T-helper 9 cell (primary cell): ENCODE data around the gene LMO4.
A peak's percentile ranks its signal among the peaks of the same experiment; 100 is the strongest.

Experiments
- DNase-seq: peaks from one replicate; pipeline ENCODE4 v3.0.0-alpha.2; 2020
- total RNA-seq, 2 donors: gene quantifications; one replicate each; lab custom pipeline; 2026; lab: John Stamatoyannopoulos, UW

Gene LMO4
- total RNA-seq = 20.3 to 41.4 reads per million in 2 donors

GRCh38 chr1:87328272-87329050, at the start of gene LMO4:
TSS of gene LMO4 (plus strand) at chr1:87328880. CDS start at chr1:87332016, 3,136 bp downstream.
- peak; percentile 73 for DNase-seq

- no peak for DNase-seq
Measured at GRCh38 chr1:87279536-87279875, 49.2 kb upstream of the LMO4 start.

GRCh38 chr1:87279966-87280535, 48.6 kb upstream of the LMO4 start:
- DNase-seq = no peak

- DNase-seq = no peak
Measured at GRCh38 chr1:87284456-87285240, 44.0 kb upstream of the LMO4 start.

GRCh38 chr1:87291107-87291506, 37.6 kb upstream of the LMO4 start:
- DNase-seq = no peak

DNA sequence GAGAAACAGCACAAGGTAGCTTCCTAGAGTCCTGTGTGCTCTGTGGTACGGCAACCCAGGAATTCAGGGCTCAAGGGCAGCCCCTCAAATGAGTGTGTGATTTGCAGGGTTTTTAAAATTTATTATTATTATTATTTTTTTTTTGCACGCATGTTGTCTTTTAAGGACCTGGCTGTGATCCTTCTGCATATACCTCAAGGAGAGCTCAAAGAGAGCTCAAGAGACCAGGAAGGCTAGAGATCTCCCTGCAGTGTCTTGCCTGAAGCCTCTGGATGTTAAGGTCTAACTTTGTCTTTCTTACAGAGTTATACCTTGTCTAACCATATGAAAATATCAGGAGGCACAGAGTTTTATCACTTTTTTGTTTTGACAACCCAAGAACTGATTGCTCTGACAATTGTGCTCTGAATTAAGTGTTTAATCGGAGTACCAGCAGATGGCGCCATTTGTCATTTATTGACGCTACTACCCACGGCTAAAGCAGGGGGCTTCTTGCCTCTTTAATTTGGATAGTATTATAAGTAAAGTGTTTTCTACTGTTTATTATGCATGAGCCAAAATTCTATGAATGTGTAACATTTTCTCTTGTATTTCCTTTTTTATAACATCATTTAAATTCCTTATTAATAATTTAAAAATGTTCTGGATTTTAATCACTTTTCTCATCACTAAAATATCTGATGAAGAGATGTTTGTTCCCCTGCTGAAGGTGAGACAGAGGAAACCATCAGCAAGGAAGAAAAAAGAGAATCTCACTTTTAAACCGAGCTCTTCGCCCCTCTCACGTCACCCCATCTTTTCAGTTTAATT, 35.8 kb upstream of the LMO4 start:
- DNase-seq = peak; percentile 58

- DNase-seq = no peak
Measured at GRCh38 chr1:87294633-87295032, 34.0 kb upstream of the LMO4 start.

- DNase-seq = no peak
Measured at GRCh38 chr1:87295445-87296110, 33.1 kb upstream of the LMO4 start.

- no peak for DNase-seq
Measured at GRCh38 chr1:87296206-87296605, 32.5 kb upstream of the LMO4 start.

DNA sequence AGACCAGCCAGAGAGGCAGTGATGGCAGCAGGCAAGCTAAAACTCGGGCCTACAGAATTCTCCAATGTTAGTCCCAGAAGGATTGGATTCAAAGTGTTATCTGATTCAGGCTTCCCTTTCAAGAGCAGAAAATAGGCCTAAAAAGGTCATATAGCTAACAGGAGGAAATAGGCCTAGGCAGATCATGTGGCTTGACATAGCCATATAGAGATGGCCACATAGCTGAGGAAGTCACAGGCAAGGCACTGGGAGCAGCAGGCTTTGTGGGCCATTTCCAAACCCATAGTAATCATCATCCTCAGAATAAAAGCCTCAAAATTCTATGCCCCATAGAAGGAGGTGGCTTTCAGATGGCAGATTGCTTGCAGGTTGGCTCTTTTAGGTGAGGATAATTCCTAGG, 29.0 kb upstream of the LMO4 start:
- no peak for DNase-seq

GRCh38 chr1:87300628-87301027, 28.1 kb upstream of the LMO4 start:
- DNase-seq = no peak

DNA sequence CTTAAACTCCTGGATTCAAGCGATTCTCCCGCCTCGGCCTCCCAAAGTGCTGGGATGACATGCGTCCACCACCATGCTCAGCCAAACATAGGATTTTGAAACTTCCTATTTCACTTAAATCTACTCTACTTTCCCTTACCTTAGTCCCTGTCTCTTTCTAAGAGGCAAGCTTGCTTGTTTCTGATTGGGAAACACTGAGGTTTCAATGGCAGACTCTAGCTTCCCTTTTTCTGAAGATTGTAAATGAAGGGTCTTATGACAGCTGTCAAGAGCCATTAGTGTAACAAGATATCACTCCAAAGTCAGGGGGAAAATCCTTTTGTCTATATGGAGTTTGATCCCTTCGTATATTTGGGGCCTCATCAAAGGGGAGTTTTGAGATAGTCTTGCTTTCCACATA, 23.5 kb upstream of the LMO4 start:
- DNase-seq = no peak

DNA sequence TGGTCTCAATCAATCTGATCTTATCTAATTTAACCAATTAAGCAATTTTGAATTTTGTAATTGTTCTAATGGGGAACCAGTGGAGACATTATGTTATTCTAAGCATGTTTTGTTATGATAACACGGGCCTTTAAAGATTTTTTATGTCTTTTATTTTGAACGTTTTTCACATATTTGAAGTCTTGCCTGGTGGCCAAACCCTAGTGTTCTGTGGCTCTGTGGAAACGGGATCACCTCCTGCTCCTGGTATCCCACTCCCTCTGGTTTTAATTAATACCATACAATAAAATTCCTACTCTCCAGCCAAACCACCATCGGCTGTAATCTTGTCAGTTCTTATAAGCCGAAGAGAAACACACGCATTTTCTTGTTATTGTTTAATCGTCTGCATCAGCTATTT, 22.9 kb upstream of the LMO4 start:
- DNase-seq = no peak

DNA sequence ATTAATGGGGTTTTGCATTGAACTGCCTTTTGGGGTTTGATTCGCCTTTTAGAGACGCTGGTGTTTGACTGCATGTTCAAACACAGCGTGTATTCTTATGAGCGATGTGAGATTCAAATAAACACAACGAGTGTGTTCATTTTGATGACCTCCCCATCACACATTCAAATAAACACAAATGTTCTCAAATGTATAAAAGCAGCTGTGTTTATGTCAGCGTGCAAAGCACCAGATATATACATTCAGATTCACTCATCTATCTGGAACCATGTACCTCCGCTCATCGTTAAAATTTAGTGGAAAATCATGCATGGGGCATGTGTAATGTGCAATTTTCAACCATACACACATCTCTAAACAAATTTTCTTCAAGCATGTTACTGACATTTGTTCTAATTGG, 21.4 kb upstream of the LMO4 start:
- no peak for DNase-seq

- no peak for DNase-seq
Measured at GRCh38 chr1:87307931-87308330, 20.7 kb upstream of the LMO4 start.

- DNase-seq = no peak
Measured at GRCh38 chr1:87314091-87314490, 14.6 kb upstream of the LMO4 start.

DNA sequence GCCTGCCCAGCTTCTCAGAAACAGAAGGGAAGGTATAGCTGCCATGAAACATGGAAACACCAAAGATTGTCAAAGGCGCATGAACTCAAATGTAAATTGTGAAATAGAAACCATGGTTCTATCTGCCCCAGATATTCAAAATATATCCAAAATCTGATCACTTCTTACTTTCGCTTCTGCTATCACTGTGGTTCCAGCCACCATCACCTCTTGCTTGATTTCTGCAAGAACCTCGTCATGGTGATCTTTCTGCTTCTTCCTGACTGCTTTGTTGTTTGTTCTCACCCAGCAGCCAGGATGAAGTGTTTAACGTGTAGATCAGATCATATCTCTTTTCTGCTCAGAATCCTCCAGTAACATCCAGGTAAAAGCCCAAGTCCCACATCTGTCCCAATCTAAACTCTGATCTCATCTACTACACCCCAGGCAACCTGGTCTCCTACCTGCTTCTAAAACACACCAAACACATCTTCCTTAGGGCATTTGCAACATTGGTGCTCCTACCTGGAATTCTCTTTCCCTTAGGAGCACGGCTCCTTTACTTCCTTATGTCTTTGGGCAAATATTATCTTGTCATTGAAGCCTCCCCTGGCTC, 10.5 kb upstream of the LMO4 start:
- DNase-seq = no peak

GRCh38 chr1:87318806-87319205, 9.9 kb upstream of the LMO4 start:
- DNase-seq = no peak

- DNase-seq = peak; percentile 16
Measured at GRCh38 chr1:87325982-87326738, 2.5 kb upstream of the LMO4 start.

DNA sequence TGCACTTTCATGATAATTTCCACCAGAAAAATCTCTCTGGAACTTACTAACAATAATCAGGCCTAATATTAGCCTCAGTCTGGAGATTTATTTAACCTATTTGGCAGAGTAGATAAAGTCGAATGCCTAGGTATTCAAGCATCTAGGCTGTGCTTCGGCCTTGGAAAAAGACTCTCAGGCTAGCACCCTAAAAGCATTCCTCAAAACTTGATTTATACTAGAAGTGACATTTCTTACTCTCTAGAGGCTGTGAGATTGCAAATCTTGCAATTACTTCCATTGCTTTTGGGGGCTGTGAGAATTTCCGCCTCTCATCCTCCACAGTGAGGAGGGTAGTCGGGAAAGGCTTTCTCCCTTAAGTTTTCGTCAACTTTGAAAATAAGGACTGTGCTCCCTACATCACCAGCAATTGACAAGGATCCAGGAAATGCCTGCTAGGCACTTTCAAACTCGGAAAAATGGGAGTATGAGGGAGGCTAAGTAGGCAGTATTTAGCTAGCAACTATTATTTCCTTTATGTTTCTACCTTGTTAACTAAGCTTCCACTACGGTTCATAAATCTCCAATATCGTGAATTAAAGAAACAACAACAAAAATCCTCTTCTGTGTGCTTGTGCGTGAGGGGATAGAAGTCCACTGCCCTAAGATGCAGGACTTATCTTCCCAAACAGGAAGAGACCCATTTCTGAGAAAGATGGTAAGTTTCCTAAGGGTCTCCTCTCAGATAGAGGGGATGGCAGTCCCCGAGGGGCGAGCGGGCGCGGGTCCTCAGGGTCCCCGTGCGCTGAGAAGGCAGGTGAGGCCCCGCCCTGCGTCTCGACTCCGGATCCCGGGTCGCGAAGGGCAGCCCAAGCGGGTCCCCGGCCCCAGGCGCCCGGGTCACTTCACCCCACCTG, 1.1 kb upstream of the LMO4 start:
- no peak for DNase-seq
